Measurements from ENCODE around the gene ATP1B2.

Gene ATP1B2

GRCh38 chr17:7687072-7687907 is 36.6 kb downstream of the ATP1B2 start, which contains the start of gene TP53:
TSS of gene TP53 (minus strand) at chr17:7687490. CDS start at chr17:7676594, 10,896 bp downstream.
- Mint-ChIP-seq H3K27ac (peak within 1 kb of the TSS; percentile 99), H3K36me3 (peaks cover 12% of the 10 kb centered on the region), H3K4me3 (peak within 1 kb of the TSS; percentile 95), H3K9me3 (no peaks in the 10 kb centered on the region), H3K27me3 (no peaks in the 10 kb centered on the region), H3K4me1 (peaks cover 34% of the 10 kb centered on the region)

DNA sequence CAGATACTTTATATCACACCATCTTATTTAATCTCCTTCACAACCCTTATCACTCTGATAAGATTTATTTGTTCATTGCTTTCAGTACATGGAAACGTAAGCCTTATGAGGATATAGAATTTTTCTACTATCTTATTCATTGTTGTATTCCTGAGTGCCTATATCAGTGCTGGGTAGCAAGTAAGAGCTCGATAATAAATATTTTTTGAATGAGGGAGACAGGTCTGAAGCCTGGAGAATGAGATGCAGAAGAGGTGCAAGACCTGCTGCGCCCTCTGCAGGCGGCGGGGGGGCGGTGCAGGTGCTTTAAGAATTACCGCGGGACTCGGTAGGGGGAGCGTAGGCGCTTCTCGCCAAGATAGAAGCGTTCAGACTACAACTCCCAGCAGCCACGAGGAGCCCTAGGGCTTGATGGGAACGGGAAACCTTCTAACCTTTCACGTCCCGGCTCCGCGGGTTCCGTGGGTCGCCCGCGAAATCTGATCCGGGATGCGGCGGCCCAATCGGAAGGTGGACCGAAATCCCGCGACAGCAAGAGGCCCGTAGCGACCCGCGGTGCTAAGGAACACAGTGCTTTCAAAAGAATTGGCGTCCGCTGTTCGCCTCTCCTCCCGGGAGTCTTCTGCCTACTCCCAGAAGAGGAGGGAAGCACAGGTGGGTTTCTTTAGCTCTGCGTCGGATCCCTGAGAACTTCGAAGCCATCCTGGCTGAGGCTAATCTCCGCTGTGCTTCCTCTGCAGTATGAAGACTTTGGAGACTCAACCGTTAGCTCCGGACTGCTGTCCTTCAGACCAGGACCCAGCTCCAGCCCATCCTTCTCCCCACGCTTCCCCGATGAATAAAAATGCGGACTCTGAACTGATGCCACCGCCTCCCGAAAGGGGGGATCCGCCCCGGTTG is 37.4 kb downstream of the ATP1B2 start, which contains the start of gene WRAP53:
TSS of gene WRAP53 (plus strand) at position 570 of the 900 bp plus-strand sequence. CDS start at position 742, 172 bp downstream.
- peak within 1 kb of the TSS; percentile 99 for H3K27ac Mint-ChIP-seq
- peaks cover 15% of the 10 kb centered on the region for H3K36me3 Mint-ChIP-seq
- H3K4me3 Mint-ChIP-seq: peak within 1 kb of the TSS; percentile 95
- no peaks in the 10 kb centered on the region for H3K27me3 Mint-ChIP-seq
- H3K4me1 Mint-ChIP-seq: peaks cover 29% of the 10 kb centered on the region
- H3K9me3 Mint-ChIP-seq: no peaks in the 10 kb centered on the region

DNA sequence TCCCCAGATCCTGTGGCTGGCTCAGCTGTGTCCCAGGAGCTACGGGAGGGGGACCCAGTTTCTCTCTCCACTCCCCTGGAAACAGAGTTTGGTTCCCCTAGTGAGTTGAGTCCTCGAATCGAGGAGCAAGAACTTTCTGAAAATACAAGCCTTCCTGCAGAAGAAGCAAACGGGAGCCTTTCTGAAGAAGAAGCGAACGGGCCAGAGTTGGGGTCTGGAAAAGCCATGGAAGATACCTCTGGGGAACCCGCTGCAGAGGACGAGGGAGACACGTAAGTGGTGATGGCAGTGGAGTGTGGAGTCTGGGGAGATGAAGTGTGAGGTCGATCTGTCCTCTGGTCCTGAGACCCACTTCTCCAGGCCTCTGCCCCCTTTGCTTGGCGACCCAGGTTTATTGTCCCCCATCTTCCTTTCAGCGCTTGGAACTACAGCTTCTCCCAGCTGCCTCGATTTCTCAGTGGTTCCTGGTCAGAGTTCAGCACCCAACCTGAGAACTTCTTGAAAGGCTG is 38.1 kb downstream of the ATP1B2 start:
- Mint-ChIP-seq H3K27ac (no peak overlapping the region), H3K27me3 (no peaks in the 10 kb centered on the region), H3K9me3 (no peaks in the 10 kb centered on the region), H3K36me3 (peaks cover 19% of the 10 kb centered on the region), H3K4me1 (peaks cover 24% of the 10 kb centered on the region), H3K4me3 (peak overlapping the region; percentile 95)

GRCh38 chr17:7695586-7695985 is 44.9 kb downstream of the ATP1B2 start:
- Mint-ChIP-seq H3K36me3 (peaks cover 24% of the 10 kb centered on the region), H3K4me3 (no peak overlapping the region)

DNA sequence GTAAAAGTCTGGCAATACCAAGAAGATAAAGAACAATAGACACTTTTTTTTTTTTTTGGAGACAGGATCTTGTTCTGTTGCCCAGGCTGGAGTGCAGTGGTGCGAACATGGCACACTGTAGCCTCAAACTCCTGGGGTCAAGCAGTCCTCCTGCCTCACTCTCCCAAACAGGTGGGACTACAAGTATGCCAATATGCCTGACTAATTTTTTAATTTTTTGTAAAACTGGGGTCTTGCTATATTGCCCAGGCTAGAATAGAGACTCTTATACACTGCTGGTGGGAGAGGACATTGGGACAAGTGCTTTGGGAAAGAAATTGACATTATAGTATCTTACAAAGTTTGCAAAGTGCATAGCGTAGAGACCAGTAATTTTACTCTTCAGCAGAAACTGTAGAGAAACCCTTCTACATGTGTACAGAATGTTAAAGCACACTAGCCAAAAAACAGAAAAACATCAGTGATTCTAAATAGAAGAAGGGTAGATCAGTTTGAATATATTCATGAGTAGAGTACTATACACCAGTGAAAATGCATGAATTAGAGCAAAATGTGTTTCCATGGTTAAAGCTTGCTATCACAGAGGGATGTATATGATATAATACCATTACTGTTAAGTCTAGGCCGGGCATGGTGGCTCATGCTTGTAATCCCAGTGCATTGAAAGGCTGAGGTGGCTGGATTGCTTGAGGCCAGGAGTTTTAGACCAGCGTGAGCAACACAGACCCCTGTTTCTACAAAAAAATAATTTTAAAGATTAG is 47.3 kb downstream of the ATP1B2 start:
- Mint-ChIP-seq H3K9me3 (no peaks in the 10 kb centered on the region), H3K27ac (no peak overlapping the region), H3K4me1 (no peaks in the 10 kb centered on the region), H3K4me3 (no peak overlapping the region), H3K27me3 (peaks cover 2% of the 10 kb centered on the region), H3K36me3 (peaks cover 32% of the 10 kb centered on the region)

More at GRCh38 chr17:7695586-7695985, 44.9 kb downstream of the ATP1B2 start:
- Mint-ChIP-seq H3K4me1 (no peaks in the 10 kb centered on the region), H3K27me3 (no peaks in the 10 kb centered on the region), H3K9me3 (no peaks in the 10 kb centered on the region), H3K27ac (no peak overlapping the region)

DNA sequence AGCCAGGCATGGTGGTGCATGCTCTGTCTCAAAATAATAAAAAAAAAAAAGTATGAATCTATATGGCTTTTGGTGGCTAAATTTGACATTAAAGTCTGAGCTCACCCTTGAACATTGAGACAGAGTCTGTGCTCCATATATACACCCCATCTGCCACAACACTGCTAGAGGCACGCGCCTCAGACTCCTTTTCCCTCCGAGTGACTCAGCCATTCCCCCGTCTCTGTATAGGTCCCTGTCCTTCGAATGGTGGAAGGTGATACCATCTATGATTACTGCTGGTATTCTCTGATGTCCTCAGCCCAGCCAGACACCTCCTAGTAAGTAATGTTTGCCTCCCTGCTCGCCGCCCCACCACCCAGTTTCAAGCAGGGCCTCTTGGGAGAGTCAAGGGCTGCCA is 49.8 kb downstream of the ATP1B2 start:
- H3K4me1 Mint-ChIP-seq: peaks cover 13% of the 10 kb centered on the region
- H3K27me3 Mint-ChIP-seq: peaks cover 18% of the 10 kb centered on the region
- H3K27ac Mint-ChIP-seq: no peak overlapping the region
- H3K4me3 Mint-ChIP-seq: no peak overlapping the region
- H3K36me3 Mint-ChIP-seq: peaks cover 26% of the 10 kb centered on the region
- no peaks in the 10 kb centered on the region for H3K9me3 Mint-ChIP-seq

GRCh38 chr17:7701681-7702080 is 51.0 kb downstream of the ATP1B2 start:
- H3K27ac Mint-ChIP-seq: no peak overlapping the region
- H3K4me3 Mint-ChIP-seq: no peak overlapping the region
- no peaks in the 10 kb centered on the region for H3K9me3 Mint-ChIP-seq
- peaks cover 18% of the 10 kb centered on the region for H3K4me1 Mint-ChIP-seq
- peaks cover 28% of the 10 kb centered on the region for H3K27me3 Mint-ChIP-seq
- H3K36me3 Mint-ChIP-seq: peaks cover 18% of the 10 kb centered on the region

DNA sequence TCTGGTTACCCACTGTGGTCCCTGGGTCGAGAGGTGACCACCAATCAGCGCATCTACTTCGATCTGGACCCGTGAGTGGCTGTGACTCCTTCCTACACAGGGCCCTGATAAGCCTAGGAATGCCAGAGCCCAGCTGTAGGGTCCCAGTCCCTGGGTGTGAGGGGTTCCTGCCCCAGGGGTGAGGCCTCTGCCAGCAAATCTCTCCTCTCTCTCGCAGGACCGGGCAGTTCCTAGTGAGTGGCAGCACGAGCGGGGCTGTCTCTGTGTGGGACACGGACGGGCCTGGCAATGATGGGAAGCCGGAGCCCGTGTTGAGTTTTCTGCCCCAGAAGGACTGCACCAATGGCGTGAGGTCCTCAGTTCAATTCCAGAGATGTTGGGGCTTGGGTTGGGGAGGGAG is 52.0 kb downstream of the ATP1B2 start:
- peaks cover 18% of the 10 kb centered on the region for H3K4me1 Mint-ChIP-seq
- H3K27ac Mint-ChIP-seq: no peak overlapping the region
- no peaks in the 10 kb centered on the region for H3K9me3 Mint-ChIP-seq
- H3K27me3 Mint-ChIP-seq: peaks cover 30% of the 10 kb centered on the region
- H3K36me3 Mint-ChIP-seq: peaks cover 17% of the 10 kb centered on the region
- no peak overlapping the region for H3K4me3 Mint-ChIP-seq

DNA sequence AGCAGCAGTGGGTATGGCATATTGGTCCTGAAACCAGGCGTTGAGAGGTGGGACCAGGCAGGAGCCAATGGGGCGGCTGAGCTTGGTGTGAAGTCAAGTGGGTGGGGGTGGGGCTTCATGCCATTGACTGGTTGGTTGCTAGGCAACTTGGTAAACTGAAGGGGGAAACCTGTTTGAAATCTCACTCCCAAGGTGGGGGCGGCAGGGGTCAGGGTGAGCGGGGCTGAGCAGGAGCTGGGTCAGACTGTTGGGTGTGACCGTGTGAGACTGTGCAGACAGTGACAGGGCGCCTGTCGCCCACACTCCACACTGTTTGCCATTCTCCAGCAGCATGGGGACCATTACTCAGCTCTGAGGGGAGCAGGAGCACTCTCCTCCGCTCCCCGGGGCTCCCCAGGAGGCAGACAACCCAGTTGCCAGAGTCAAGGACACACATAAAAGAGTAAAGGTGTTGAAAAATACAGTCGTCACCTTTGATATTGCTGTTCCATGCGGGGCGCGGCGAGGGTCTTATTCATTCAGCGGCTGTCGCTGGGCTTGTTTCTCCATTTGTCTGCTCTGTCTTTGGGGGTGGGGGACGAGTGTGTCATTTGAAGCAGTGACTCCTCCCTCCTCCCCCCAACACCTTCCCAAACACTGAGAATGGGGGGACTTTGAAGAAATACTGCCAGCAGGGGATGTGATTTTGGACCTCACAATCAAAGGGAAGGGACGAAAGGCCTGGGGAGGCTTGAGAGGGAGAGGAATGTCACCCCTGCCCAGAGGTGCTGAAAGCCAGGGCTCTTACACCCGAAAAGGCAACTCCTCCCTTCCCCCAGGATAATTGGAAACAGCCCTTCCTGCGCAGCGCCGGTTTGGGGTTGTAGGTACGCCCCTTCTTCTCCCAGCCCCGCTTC is 53.1 kb downstream of the ATP1B2 start:
- peaks cover 17% of the 10 kb centered on the region for H3K36me3 Mint-ChIP-seq
- H3K4me3 Mint-ChIP-seq: peak overlapping the region; percentile 82
- H3K4me1 Mint-ChIP-seq: peaks cover 18% of the 10 kb centered on the region
- no peaks in the 10 kb centered on the region for H3K9me3 Mint-ChIP-seq
- peaks cover 33% of the 10 kb centered on the region for H3K27me3 Mint-ChIP-seq
- no peak overlapping the region for H3K27ac Mint-ChIP-seq

- peaks cover 35% of the 10 kb centered on the region for H3K27me3 Mint-ChIP-seq
- H3K27ac Mint-ChIP-seq: no peak within 1 kb of the TSS
- peaks cover 18% of the 10 kb centered on the region for H3K4me1 Mint-ChIP-seq
- H3K4me3 Mint-ChIP-seq: peak within 1 kb of the TSS; percentile 82
- peaks cover 17% of the 10 kb centered on the region for H3K36me3 Mint-ChIP-seq
- H3K9me3 Mint-ChIP-seq: no peaks in the 10 kb centered on the region
Observed at GRCh38 chr17:7704601-7705268, 54.0 kb downstream of the ATP1B2 start, which contains the start of gene EFNB3. TSS of gene EFNB3 (plus strand) at chr17:7705202. CDS start at chr17:7705599, 397 bp downstream.

DNA sequence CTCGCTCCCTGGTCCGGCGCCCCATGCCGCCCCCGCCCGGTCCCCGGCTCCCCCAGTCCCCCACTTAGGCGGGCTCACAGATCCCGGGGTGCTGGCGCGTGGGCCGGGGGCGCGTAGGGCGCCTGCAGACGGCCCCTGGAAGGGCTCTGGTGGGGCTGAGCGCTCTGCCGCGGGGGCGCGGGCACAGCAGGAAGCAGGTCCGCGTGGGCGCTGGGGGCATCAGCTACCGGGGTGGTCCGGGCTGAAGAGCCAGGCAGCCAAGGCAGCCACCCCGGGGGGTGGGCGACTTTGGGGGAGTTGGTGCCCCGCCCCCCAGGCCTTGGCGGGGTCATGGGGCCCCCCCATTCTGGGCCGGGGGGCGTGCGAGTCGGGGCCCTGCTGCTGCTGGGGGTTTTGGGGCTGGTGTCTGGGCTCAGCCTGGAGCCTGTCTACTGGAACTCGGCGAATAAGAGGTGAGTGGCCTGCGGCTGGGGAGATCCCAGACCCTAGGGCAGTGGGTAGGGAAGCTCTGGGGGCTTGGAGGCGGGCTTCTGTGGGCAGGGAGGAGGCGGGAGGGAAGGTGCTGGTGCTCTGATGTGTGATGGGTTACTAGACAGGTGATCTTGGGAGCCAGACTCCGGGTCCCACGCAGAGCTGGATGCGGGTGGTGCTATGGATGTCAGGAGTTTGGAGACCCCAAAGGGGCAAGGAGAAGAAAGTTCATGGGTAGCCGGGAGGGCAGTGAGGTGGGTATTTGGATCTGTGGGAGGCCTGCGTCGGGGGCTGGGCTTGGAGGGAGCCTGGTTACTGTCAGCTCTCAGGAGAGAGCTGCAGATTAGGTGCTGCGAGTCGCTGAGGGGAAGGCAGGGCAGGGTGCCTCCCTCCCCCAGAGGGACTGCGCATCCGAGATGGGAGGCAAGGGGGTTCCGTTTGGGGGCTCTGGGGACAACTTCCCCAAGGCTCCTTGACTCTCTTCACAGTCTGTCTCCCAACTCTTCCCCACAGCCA is 54.8 kb downstream of the ATP1B2 start:
- H3K9me3 Mint-ChIP-seq: no peaks in the 10 kb centered on the region
- peaks cover 40% of the 10 kb centered on the region for H3K27me3 Mint-ChIP-seq
- H3K4me3 Mint-ChIP-seq: peak overlapping the region; percentile 56
- H3K36me3 Mint-ChIP-seq: peaks cover 15% of the 10 kb centered on the region
- peaks cover 24% of the 10 kb centered on the region for H3K4me1 Mint-ChIP-seq
- H3K27ac Mint-ChIP-seq: no peak overlapping the region

- Mint-ChIP-seq H3K36me3 (peaks cover 8% of the 10 kb centered on the region), H3K4me1 (peaks cover 24% of the 10 kb centered on the region), H3K4me3 (peak overlapping the region; percentile 56), H3K9me3 (no peaks in the 10 kb centered on the region), H3K27me3 (peaks cover 44% of the 10 kb centered on the region), H3K27ac (no peak overlapping the region)
Observed at GRCh38 chr17:7706631-7707354, 56.1 kb downstream of the ATP1B2 start.
